Upper lobe of left lung (tissue), 6 donors: ENCODE results near the gene AADACL3. TPM values are rescaled to one million over a fixed set of nuclear protein-coding genes. Genes with fewer than 3 reads are reported as not detected.
"Not testable (repeated sequence)": the region's sequence is repeated elsewhere in the genome, so short reads cannot be mapped to it uniquely, and the experiment has no call there.

Experiments
- ATAC-seq, 2 donors: fragments of 200-7000 bp; cut with Tn5 transposase; one replicate each; pipeline ENCODE4 v1.9.1; 2022; ENCODE audit warnings: mild to moderate bottlenecking in 2 of 2, moderate library complexity in 2 of 2; ENCODE audit not compliant: low FRiP score in 2 of 2
- DNase-seq, 2 donors: peaks; one replicate each; pipeline ENCODE4 v3.0.0-alpha.2; 2019 to 2020
- H3K27ac ChIP-seq, 4 donors: fragments of 200-600 bp; sonication (generic); one replicate each; pipeline ENCODE4 v1.5.1; 2016 to 2019
- H3K27me3 ChIP-seq, 4 donors: fragments of 200-600 bp; sonication (generic); one replicate each; pipeline ENCODE4 v1.5.1; 2017 to 2019
- H3K36me3 ChIP-seq, 4 donors: fragments of 200-600 bp; sonication (generic); one replicate each; pipeline ENCODE4 v1.5.1; 2016 to 2019
- H3K4me1 ChIP-seq, 4 donors: fragments of 200-600 bp; sonication (generic); one replicate each; pipeline ENCODE4 v1.5.1; 2018 to 2019
- H3K4me3 ChIP-seq, 4 donors: fragments of 200-600 bp; sonication (generic); one replicate each; pipeline ENCODE4 v1.5.1; 2017 to 2019; ENCODE audit warnings: mild to moderate bottlenecking in 2 of 4, moderate library complexity in 1 of 4
- H3K9me3 ChIP-seq, 4 donors: fragments of 200-600 bp; sonication (generic); one replicate each; pipeline ENCODE4 v1.5.1; 2018 to 2019
- EP300 ChIP-seq, 4 donors: sonication (generic); formaldehyde crosslinking; IDR thresholded peaks; one replicate each; pipeline ENCODE4 v1.5.1; 2017; ENCODE audit warnings: antibody characterized with exemption in 4 of 4, control low read depth in 2 of 4
- POLR2A ChIP-seq, 4 donors: fragments of 450-650 bp; IDR thresholded peaks; one replicate each; pipeline ENCODE4 v1.5.1; 2016 to 2017; ENCODE audit warnings: antibody characterized with exemption in 4 of 4, mild to moderate bottlenecking in 2 of 4
- POLR2AphosphoS5 ChIP-seq, 2 donors: sonication (generic); formaldehyde crosslinking; IDR thresholded peaks; one replicate each; pipeline ENCODE4 v1.5.1; 2017; ENCODE audit warnings: antibody characterized with exemption in 2 of 2
- WGBS, 2 donors: methylation state at CpG; one replicate each; pipeline ENCODE4 v1.1.5; 2017 to 2018; 5-methylcytosine and 5-hydroxymethylcytosine counted together
- total RNA-seq, 6 donors: library from RNA; depleted of rRNA in 4 of 6; stranded (reverse); fragments of >200 nt in 4 of 6; gene quantifications; one replicate each; pipeline versions ENCODE4 v1.1.0 to v1.2.1, GENCODE V29; 2016 to 2021
- TF ChIP-seq, protein P1 (sequence below), 6 experiments: fragments of 450-650 bp in 4 of 6; fragments of 200-600 bp in 2 of 6; sonication (generic) in 2 of 6; IDR thresholded peaks; one replicate each; pipeline ENCODE4 v1.5.1; 2016 to 2019; ENCODE audit warnings: antibody characterized with exemption in 6 of 6
- donor health status: DM: no; HTN: no; CAD: no; lungs with moderate emphysema.
- donor health status: DM: no; HTN: yes; CAD: no; lungs with severe emphysema.

The AADACL3 gene, protein sequence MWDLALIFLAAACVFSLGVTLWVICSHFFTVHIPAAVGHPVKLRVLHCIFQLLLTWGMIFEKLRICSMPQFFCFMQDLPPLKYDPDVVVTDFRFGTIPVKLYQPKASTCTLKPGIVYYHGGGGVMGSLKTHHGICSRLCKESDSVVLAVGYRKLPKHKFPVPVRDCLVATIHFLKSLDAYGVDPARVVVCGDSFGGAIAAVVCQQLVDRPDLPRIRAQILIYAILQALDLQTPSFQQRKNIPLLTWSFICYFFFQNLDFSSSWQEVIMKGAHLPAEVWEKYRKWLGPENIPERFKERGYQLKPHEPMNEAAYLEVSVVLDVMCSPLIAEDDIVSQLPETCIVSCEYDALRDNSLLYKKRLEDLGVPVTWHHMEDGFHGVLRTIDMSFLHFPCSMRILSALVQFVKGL
- total RNA-seq: not detected

DNA sequence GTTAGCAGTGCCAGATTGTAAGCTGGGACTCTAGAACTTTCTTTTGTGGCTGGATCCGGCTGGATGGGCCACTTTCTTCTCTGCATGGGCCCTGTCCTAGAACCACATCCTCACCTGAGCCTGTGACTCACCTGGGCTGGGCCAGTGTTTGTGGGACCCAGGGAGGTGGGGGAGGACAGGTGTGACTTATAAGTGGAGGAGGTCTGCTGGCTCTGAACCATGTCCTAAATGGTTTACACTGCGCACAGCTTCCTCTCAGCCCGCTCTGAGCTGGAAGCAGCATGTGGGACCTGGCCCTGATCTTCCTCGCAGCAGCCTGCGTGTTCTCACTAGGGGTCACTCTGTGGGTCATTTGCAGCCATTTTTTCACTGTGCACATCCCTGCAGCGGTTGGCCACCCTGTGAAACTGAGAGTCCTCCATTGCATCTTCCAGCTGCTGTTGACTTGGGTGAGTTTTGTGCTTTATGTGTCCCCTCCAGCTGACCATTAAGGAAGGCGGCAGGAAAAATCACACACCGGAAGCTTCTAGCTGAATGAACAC, at the start of gene AADACL3:
AADACL3 (plus strand) TSS at position 215 of the 542 bp plus-strand sequence; CDS start at position 282, 67 bp downstream.
- Histone ChIP-seq H3K4me1 (no peaks in the 10 kb centered on the region), H3K9me3 (no peaks in the 10 kb centered on the region), H3K27me3 (no peaks in the 10 kb centered on the region), H3K4me3 (no peak within 1 kb of the TSS), H3K27ac (no peak within 1 kb of the TSS), H3K36me3 (no peaks in the 10 kb centered on the region)
- no peak for ATAC-seq
- no peak for TF ChIP-seq POLR2AphosphoS5 (IDR thresholded peaks at IDR 0.05)
- TF ChIP-seq, protein P1, sequence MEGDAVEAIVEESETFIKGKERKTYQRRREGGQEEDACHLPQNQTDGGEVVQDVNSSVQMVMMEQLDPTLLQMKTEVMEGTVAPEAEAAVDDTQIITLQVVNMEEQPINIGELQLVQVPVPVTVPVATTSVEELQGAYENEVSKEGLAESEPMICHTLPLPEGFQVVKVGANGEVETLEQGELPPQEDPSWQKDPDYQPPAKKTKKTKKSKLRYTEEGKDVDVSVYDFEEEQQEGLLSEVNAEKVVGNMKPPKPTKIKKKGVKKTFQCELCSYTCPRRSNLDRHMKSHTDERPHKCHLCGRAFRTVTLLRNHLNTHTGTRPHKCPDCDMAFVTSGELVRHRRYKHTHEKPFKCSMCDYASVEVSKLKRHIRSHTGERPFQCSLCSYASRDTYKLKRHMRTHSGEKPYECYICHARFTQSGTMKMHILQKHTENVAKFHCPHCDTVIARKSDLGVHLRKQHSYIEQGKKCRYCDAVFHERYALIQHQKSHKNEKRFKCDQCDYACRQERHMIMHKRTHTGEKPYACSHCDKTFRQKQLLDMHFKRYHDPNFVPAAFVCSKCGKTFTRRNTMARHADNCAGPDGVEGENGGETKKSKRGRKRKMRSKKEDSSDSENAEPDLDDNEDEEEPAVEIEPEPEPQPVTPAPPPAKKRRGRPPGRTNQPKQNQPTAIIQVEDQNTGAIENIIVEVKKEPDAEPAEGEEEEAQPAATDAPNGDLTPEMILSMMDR (IDR thresholded peaks at IDR 0.05): no peak
- no peak for TF ChIP-seq EP300 (IDR thresholded peaks at IDR 0.05)
- no peak for TF ChIP-seq POLR2A (IDR thresholded peaks at IDR 0.05)
- WGBS, 2 donors: 85 to 88% methylated on average over 7 to 8 of the region's 8 CpGs
- no peak for DNase-seq

DNA sequence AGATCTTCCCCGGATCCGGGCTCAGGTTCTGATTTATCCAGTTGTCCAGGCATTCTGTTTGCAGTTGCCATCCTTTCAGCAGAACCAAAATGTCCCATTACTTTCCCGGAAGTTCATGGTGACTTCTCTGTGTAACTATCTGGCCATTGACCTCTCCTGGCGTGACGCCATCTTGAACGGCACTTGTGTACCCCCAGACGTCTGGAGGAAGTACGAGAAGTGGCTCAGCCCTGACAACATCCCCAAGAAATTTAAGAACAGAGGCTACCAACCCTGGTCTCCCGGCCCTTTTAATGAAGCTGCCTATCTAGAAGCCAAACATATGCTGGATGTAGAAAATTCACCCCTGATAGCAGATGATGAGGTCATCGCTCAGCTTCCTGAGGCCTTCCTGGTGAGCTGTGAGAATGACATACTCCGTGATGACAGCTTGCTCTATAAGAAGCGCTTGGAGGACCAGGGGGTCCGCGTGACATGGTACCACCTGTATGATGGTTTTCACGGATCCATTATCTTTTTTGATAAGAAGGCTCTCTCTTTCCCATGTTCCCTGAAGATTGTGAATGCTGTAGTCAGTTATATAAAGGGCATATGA, 49.7 kb upstream of the AADACL3 start:
- DNase-seq (no peak), ATAC-seq (no peak)
- H3K9me3 ChIP-seq: peaks cover 0 to 4% (median 0%) of the 10 kb centered on the region in 4 donors
- no peaks in the 10 kb centered on the region for H3K27me3 ChIP-seq
- H3K27ac ChIP-seq: no peak overlapping the region
- H3K4me1 ChIP-seq: no peaks in the 10 kb centered on the region
- no peak overlapping the region for H3K4me3 ChIP-seq
- H3K36me3 ChIP-seq: no peaks in the 10 kb centered on the region
- 78 to 81% methylated on average over 15 of the region's 15 CpGs for WGBS, 2 donors
- no peak for TF ChIP-seq EP300 (IDR thresholded peaks at IDR 0.05)
- TF ChIP-seq, protein P1 (IDR thresholded peaks at IDR 0.05): no peak
- no peak for TF ChIP-seq POLR2AphosphoS5 (IDR thresholded peaks at IDR 0.05)
- TF ChIP-seq POLR2A (IDR thresholded peaks at IDR 0.05): no peak

DNA sequence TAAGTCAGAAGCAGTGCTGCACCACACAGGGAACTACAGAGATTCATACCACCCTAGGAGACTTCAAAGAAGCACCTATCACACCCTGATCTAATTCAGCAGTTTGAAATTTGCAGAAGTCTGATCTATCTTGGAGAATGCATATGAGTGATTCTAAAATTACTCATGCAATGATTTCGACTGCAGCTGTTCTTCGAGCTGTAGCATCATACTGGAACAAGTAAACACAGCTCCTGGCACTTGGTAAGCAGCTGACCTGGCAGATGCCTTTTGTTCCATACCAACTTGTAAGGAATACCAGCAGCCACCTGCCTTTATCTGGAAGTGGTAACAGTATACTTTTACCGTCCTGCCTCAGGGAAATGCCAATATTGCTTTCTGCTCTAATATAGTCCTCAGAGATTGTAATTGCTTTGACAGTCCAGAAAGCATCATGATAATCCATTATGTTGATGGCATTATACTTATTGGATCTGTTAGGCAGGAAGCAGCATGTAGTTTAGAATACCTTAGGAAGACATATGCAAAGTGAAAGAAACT, 46.3 kb upstream of the AADACL3 start:
- no peaks in the 10 kb centered on the region for H3K9me3 ChIP-seq
- no peak for ATAC-seq
- no peaks in the 10 kb centered on the region for H3K36me3 ChIP-seq
- H3K27me3 ChIP-seq: no peaks in the 10 kb centered on the region
- no peaks in the 10 kb centered on the region for H3K4me1 ChIP-seq
- no peak for DNase-seq
- no peak overlapping the region for H3K4me3 ChIP-seq
- no peak for TF ChIP-seq EP300 (IDR thresholded peaks at IDR 0.05)
- TF ChIP-seq, protein P1 (IDR thresholded peaks at IDR 0.05): no peak
- no peak for TF ChIP-seq POLR2A (IDR thresholded peaks at IDR 0.05)
- TF ChIP-seq POLR2AphosphoS5 (IDR thresholded peaks at IDR 0.05): no peak
- WGBS, 2 donors: 67 to 70% methylated on average over 3 of the region's 3 CpGs
- no peak overlapping the region for H3K27ac ChIP-seq

DNA sequence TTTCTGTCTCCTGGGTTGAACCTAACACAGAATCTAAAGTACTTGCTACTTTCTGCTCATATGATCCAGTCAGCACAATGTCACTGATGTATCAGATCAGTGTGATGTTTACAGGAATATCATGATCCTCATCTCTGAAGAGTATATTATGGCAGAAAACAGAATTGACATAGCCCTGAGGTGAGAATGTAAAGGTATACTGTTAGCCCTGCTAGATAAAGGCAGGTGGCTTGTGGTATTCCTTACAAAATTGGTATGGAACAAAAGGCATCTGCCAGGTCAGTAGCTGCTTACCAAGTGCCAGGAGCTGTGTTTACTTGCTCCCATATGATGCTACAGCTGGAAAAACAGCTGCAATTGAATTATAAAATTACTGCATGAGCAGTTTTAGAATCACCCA, 41.6 kb upstream of the AADACL3 start:
- H3K9me3 ChIP-seq: no peaks in the 10 kb centered on the region
- TF ChIP-seq, protein P1 (IDR thresholded peaks at IDR 0.05): no peak
- TF ChIP-seq POLR2AphosphoS5 (IDR thresholded peaks at IDR 0.05): no peak
- no peak for TF ChIP-seq POLR2A (IDR thresholded peaks at IDR 0.05)
- TF ChIP-seq EP300 (IDR thresholded peaks at IDR 0.05): no peak
- no peaks in the 10 kb centered on the region for H3K27me3 ChIP-seq
- no peaks in the 10 kb centered on the region for H3K36me3 ChIP-seq
- no peak overlapping the region for H3K4me3 ChIP-seq
- ATAC-seq (no peak), DNase-seq (no peak)
- no peak overlapping the region for H3K27ac ChIP-seq
- no peaks in the 10 kb centered on the region for H3K4me1 ChIP-seq

DNA sequence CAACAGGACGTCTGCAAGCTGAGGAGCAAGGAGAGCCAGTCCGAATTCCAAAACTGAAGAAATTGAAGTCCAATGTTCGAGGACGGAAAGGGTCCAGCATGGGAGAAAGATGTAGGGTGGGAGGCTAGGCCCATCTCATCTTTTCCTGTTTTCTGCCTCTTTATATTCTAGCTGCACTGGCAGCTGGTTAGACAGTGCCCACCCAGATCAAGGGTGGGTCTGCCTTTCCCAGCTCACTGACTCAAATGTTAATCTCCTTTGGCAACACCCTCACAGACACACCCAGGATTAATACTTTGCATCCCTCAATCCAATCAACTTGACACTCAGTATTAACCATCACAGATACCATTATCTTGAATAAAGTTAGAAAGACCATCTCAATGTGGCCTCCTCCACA, 39.8 kb upstream of the AADACL3 start:
- 87 to 90% methylated on average over 4 of the region's 4 CpGs for WGBS, 2 donors
- not testable (repeated sequence) for ATAC-seq, H3K27ac ChIP-seq, H3K36me3 ChIP-seq, H3K4me1 ChIP-seq, H3K27me3 ChIP-seq, H3K9me3 ChIP-seq, DNase-seq, H3K4me3 ChIP-seq
